ENCODE results near the gene IL1R2. TPM values are rescaled to one million over a fixed set of nuclear protein-coding genes. Genes with fewer than 3 reads are reported as not detected.

The IL1R2 gene
- total and polyA plus RNA-seq, 2 of the 13 experiments (the other 11 are each of a cell fraction or from before 2014, with no cell fraction given) = 3.6 to 7.3 TPM

DNA sequence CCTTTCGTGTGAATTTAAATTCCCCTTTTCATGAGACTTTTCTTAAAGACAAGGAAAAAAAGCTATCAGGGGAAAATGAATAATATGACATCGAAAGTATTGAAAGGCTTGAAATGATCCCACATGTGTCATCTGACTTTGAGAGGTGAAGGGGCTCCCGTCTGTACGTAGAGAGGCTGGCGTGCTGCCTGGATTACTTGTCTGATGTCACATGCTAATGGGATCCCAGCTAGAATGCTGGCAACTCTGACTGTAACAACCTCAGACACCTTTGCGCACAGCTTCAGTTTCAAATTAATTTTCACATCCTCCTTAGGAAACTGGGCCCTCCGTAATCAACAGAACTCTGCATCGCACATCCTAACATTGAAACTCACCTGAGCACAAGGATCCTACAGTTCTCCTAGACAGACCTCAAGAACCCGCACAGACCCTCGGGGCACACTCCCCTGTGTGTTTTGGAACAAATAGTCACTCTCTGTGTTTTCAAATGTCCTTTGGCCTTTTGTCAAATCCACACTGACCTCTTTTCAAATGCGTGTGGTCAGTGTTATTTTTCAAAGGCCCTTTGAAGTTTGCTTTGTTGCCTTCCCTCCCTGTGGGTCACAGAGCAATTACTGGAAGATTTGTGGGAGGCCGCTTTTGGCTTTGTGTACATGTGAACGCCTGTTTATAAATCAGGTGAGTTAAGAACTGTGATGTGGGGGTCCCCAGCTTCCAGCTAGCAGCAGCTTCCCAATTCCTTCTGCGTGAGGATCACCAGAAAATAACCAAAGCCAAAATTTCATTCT is 65.9 kb downstream of the IL1R2 start (continued):
- TF ChIP-seq ZNF510 (CRISPR knock-in tag; IDR thresholded peaks at IDR 0.05; ENCODE audit: low read depth) (peak; percentile 67; the same call in 1 of the 2 replicates), ZZZ3 (CRISPR knock-in tag; IDR thresholded peaks at IDR 0.05; ENCODE audit: borderline replicate concordance) (peak; percentile 71; the same call in 1 of the 2 replicates), ZSCAN20 (CRISPR knock-in tag; IDR thresholded peaks at IDR 0.05; ENCODE audit: borderline replicate concordance) (0 out of 2 replicates have a peak, but pooled peaks have one; percentile 39), RNF2 (conservative IDR thresholded peaks at IDR 0.05; ENCODE audit: low read depth) (0 out of 2 replicates have a peak, but pooled peaks have one; percentile 26), KLF11 (CRISPR knock-in tag; IDR thresholded peaks at IDR 0.05) (peak; percentile 97), MEIS1 (CRISPR knock-in tag; IDR thresholded peaks at IDR 0.05; ENCODE audit: borderline replicate concordance) (peak; percentile 81), JUN (CRISPR knock-in tag; IDR thresholded peaks at IDR 0.05) (peak; percentile 78), CCAR2 (optimal IDR thresholded peaks at IDR 0.05; ENCODE audit: low read depth, low read length) (no peak), ZNF546 (CRISPR knock-in tag; conservative IDR thresholded peaks at IDR 0.05) (no peak)
- TF ChIP-seq, protein P1, sequence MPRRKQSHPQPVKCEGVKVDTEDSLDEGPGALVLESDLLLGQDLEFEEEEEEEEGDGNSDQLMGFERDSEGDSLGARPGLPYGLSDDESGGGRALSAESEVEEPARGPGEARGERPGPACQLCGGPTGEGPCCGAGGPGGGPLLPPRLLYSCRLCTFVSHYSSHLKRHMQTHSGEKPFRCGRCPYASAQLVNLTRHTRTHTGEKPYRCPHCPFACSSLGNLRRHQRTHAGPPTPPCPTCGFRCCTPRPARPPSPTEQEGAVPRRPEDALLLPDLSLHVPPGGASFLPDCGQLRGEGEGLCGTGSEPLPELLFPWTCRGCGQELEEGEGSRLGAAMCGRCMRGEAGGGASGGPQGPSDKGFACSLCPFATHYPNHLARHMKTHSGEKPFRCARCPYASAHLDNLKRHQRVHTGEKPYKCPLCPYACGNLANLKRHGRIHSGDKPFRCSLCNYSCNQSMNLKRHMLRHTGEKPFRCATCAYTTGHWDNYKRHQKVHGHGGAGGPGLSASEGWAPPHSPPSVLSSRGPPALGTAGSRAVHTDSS (CRISPR knock-in tag; conservative IDR thresholded peaks at IDR 0.05) = no peak
- TF ChIP-seq, protein P2, sequence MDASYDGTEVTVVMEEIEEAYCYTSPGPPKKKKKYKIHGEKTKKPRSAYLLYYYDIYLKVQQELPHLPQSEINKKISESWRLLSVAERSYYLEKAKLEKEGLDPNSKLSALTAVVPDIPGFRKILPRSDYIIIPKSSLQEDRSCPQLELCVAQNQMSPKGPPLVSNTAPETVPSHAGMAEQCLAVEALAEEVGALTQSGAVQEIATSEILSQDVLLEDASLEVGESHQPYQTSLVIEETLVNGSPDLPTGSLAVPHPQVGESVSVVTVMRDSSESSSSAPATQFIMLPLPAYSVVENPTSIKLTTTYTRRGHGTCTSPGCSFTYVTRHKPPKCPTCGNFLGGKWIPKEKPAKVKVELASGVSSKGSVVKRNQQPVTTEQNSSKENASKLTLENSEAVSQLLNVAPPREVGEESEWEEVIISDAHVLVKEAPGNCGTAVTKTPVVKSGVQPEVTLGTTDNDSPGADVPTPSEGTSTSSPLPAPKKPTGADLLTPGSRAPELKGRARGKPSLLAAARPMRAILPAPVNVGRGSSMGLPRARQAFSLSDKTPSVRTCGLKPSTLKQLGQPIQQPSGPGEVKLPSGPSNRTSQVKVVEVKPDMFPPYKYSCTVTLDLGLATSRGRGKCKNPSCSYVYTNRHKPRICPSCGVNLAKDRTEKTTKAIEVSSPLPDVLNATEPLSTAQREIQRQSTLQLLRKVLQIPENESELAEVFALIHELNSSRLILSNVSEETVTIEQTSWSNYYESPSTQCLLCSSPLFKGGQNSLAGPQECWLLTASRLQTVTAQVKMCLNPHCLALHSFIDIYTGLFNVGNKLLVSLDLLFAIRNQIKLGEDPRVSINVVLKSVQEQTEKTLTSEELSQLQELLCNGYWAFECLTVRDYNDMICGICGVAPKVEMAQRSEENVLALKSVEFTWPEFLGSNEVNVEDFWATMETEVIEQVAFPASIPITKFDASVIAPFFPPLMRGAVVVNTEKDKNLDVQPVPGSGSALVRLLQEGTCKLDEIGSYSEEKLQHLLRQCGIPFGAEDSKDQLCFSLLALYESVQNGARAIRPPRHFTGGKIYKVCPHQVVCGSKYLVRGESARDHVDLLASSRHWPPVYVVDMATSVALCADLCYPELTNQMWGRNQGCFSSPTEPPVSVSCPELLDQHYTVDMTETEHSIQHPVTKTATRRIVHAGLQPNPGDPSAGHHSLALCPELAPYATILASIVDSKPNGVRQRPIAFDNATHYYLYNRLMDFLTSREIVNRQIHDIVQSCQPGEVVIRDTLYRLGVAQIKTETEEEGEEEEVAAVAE (CRISPR knock-in tag; IDR thresholded peaks at IDR 0.05; ENCODE audit: borderline replicate concordance) = peak; percentile 92
- TF ChIP-seq, protein P3, sequence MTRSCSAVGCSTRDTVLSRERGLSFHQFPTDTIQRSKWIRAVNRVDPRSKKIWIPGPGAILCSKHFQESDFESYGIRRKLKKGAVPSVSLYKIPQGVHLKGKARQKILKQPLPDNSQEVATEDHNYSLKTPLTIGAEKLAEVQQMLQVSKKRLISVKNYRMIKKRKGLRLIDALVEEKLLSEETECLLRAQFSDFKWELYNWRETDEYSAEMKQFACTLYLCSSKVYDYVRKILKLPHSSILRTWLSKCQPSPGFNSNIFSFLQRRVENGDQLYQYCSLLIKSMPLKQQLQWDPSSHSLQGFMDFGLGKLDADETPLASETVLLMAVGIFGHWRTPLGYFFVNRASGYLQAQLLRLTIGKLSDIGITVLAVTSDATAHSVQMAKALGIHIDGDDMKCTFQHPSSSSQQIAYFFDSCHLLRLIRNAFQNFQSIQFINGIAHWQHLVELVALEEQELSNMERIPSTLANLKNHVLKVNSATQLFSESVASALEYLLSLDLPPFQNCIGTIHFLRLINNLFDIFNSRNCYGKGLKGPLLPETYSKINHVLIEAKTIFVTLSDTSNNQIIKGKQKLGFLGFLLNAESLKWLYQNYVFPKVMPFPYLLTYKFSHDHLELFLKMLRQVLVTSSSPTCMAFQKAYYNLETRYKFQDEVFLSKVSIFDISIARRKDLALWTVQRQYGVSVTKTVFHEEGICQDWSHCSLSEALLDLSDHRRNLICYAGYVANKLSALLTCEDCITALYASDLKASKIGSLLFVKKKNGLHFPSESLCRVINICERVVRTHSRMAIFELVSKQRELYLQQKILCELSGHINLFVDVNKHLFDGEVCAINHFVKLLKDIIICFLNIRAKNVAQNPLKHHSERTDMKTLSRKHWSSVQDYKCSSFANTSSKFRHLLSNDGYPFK (CRISPR knock-in tag; IDR thresholded peaks at IDR 0.05; ENCODE audit: borderline replicate concordance) = no peak
- TF ChIP-seq, protein P4, sequence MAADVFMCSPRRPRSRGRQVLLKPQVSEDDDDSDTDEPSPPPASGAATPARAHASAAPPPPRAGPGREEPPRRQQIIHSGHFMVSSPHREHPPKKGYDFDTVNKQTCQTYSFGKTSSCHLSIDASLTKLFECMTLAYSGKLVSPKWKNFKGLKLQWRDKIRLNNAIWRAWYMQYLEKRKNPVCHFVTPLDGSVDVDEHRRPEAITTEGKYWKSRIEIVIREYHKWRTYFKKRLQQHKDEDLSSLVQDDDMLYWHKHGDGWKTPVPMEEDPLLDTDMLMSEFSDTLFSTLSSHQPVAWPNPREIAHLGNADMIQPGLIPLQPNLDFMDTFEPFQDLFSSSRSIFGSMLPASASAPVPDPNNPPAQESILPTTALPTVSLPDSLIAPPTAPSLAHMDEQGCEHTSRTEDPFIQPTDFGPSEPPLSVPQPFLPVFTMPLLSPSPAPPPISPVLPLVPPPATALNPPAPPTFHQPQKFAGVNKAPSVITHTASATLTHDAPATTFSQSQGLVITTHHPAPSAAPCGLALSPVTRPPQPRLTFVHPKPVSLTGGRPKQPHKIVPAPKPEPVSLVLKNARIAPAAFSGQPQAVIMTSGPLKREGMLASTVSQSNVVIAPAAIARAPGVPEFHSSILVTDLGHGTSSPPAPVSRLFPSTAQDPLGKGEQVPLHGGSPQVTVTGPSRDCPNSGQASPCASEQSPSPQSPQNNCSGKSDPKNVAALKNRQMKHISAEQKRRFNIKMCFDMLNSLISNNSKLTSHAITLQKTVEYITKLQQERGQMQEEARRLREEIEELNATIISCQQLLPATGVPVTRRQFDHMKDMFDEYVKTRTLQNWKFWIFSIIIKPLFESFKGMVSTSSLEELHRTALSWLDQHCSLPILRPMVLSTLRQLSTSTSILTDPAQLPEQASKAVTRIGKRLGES (CRISPR knock-in tag; IDR thresholded peaks at IDR 0.05; ENCODE audit: borderline replicate concordance) = no peak; the same call in 1 of the 2 replicates
- TF ChIP-seq, protein P5, sequence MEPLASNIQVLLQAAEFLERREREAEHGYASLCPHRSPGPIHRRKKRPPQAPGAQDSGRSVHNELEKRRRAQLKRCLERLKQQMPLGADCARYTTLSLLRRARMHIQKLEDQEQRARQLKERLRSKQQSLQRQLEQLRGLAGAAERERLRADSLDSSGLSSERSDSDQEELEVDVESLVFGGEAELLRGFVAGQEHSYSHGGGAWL (CRISPR knock-in tag; IDR thresholded peaks at IDR 0.05) = peak; percentile 55; the same call in 1 of the 2 replicates
